ENCODE results near the gene HNF1A.
A peak's percentile ranks its signal among the peaks of the same experiment; 100 is the strongest.

The HNF1A gene

GRCh38 chr12:120990487-120991055 lies 12.2 kb downstream of the HNF1A start:
- DNase-seq: no peak

- no peak for DNase-seq
These were observed 13.6 kb downstream of the HNF1A start for GRCh38 chr12:120991965-120992364.

GRCh38 chr12:120992989-120993388 lies 14.6 kb downstream of the HNF1A start:
- DNase-seq: no peak

GRCh38 chr12:120993496-120993895 lies 15.2 kb downstream of the HNF1A start:
- no peak for DNase-seq

- no peak for DNase-seq
These were observed 15.7 kb downstream of the HNF1A start for GRCh38 chr12:120994059-120994458.

- DNase-seq: no peak
These were observed 16.4 kb downstream of the HNF1A start for GRCh38 chr12:120994589-120995337.

- no peak for DNase-seq
These were observed 17.9 kb downstream of the HNF1A start for GRCh38 chr12:120996133-120996746.

- no peak for DNase-seq
These were observed 19.1 kb downstream of the HNF1A start for GRCh38 chr12:120997448-120997847.

- DNase-seq: no peak
These were observed 20.1 kb downstream of the HNF1A start for GRCh38 chr12:120998435-120998834.

GRCh38 chr12:120999191-121000120 lies 21.1 kb downstream of the HNF1A start:
- DNase-seq: no peak

GRCh38 chr12:121000530-121000929 lies 22.2 kb downstream of the HNF1A start:
- no peak for DNase-seq

GRCh38 chr12:121001060-121001459 lies 22.7 kb downstream of the HNF1A start:
- no peak for DNase-seq

- DNase-seq: no peak
These were observed 23.6 kb downstream of the HNF1A start for GRCh38 chr12:121001841-121002483.

GRCh38 chr12:121003650-121004049 lies 25.3 kb downstream of the HNF1A start:
- no peak for DNase-seq

- no peak for DNase-seq
These were observed 26.0 kb downstream of the HNF1A start for GRCh38 chr12:121004253-121004815.

- peak; percentile 37 for DNase-seq
These were observed 27.0 kb downstream of the HNF1A start for GRCh38 chr12:121005346-121005815.

GRCh38 chr12:121008347-121009098 lies 30.2 kb downstream of the HNF1A start:
- no peak for DNase-seq

GRCh38 chr12:121009741-121010140 lies 31.4 kb downstream of the HNF1A start:
- DNase-seq: no peak

GRCh38 chr12:121010860-121011259 lies 32.5 kb downstream of the HNF1A start:
- DNase-seq: no peak

- DNase-seq: no peak
These were observed 33.5 kb downstream of the HNF1A start for GRCh38 chr12:121011820-121012219.

- no peak for DNase-seq
These were observed 35.4 kb downstream of the HNF1A start for GRCh38 chr12:121013715-121014114.

Measured in NCI-H774 (cell line).